GM12874 (cell line): ENCODE data around the gene BBIP1.

ENCODE experiments used
- TF ChIP-seq, protein P1 (sequence below): IDR thresholded peaks from 2 replicates; pipeline ENCODE4 v1.5.1; 2011; ENCODE audit warnings: low read depth, mild to moderate bottlenecking, control low read depth, low read length, moderate library complexity; ENCODE audit not compliant: insufficient read depth

Gene BBIP1

DNA sequence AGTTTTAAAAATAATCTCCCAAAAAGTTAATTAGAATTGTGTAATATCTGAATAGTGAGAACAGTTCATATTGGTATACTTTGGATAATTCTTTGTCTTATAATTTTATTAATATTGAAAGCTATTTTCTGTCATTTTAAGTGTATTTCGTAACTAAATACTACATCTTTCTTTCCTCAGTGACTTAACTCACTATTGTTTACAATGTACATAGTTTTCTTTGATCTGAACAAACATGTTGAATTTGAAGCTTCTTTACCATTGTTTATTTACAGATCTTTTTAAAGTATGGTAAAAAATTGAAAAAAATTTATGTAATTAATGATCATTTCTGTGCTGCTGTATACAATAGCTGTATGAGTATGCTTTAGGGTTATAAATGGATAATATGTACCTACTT is 42.2 kb downstream of the BBIP1 start:
- TF ChIP-seq, protein P1, sequence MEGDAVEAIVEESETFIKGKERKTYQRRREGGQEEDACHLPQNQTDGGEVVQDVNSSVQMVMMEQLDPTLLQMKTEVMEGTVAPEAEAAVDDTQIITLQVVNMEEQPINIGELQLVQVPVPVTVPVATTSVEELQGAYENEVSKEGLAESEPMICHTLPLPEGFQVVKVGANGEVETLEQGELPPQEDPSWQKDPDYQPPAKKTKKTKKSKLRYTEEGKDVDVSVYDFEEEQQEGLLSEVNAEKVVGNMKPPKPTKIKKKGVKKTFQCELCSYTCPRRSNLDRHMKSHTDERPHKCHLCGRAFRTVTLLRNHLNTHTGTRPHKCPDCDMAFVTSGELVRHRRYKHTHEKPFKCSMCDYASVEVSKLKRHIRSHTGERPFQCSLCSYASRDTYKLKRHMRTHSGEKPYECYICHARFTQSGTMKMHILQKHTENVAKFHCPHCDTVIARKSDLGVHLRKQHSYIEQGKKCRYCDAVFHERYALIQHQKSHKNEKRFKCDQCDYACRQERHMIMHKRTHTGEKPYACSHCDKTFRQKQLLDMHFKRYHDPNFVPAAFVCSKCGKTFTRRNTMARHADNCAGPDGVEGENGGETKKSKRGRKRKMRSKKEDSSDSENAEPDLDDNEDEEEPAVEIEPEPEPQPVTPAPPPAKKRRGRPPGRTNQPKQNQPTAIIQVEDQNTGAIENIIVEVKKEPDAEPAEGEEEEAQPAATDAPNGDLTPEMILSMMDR = no peak

DNA sequence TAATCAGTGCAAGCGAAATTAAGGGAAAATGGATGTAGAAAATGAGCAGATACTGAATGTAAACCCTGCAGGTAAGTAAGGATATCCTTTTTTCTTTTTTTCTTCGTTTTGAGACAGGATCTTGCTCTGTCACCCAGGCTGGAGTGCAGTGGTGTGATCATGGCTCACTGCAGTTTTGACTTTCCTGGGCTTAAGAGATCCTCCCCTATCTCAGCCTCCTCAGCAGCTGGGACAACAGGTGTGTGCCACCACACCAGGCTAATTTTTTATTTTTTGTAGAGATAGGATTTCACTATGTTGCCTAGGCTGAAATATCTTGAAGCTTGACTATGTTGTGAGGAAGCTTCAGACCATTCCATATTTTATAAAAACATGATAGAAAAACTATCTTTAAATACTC is 43.0 kb downstream of the BBIP1 start:
- TF ChIP-seq, protein P1 = no peak

DNA sequence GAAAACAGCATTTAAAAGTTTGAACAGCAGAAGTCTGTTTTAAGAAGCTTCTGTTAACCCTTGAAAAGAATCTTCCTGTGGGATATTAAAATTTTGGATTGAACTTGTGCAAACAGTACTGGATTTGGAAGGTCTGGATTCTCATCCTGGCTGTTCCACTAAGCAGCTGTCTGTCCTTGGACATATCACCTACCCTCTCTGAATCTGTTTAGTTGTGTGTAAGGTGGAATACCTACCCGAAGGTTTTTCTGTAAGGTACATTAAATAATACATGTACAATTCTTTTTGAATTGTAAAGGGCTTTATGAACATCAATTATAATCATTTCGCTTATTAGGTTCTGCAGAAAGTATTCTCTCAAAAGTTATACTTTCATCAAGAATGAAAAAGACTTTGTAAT is 45.0 kb downstream of the BBIP1 start:
- TF ChIP-seq, protein P1 = no peak

DNA sequence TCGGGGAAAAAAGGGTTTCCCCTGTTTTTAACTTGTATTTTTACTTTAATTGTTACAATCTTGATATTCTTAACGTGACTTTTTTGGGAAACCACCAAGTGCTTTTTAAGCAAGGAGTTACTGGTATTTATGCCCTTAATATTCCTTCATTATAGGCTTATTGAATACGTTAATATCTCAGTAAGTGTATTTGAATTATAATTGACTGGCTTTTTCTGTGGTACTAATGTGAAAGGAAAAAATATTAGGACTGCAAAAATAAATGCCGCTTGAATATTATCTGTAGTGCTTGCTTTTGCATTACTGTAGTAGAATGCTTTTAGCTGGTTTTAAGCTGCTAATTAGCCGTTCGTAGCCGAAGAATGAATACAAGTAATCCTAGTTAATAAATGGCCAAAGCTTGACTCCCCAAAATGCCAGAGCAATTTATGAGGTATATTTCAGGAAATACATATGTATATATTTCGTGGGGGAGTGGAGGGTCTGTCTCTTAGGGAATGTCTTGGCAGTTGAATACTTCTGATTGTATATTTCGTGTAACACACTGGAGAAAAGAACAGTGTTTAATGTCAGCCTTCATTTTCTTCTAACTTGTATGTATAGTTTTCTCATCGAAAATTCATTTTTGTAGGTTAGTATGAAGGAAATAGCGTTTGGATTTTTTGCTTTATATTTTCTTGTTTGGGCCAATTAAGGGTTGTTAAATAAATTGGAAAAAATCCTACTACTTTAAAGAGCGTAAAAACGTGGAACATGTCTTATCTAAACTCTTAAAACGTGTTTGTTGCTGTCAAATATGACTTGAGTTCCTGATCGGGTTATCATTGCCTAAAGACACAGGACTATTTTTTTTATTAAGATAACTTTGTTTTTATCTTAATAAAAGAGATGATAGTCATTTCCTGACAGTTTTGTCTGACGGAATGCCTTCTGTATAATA is 45.7 kb downstream of the BBIP1 start:
- TF ChIP-seq, protein P1 = no peak

DNA sequence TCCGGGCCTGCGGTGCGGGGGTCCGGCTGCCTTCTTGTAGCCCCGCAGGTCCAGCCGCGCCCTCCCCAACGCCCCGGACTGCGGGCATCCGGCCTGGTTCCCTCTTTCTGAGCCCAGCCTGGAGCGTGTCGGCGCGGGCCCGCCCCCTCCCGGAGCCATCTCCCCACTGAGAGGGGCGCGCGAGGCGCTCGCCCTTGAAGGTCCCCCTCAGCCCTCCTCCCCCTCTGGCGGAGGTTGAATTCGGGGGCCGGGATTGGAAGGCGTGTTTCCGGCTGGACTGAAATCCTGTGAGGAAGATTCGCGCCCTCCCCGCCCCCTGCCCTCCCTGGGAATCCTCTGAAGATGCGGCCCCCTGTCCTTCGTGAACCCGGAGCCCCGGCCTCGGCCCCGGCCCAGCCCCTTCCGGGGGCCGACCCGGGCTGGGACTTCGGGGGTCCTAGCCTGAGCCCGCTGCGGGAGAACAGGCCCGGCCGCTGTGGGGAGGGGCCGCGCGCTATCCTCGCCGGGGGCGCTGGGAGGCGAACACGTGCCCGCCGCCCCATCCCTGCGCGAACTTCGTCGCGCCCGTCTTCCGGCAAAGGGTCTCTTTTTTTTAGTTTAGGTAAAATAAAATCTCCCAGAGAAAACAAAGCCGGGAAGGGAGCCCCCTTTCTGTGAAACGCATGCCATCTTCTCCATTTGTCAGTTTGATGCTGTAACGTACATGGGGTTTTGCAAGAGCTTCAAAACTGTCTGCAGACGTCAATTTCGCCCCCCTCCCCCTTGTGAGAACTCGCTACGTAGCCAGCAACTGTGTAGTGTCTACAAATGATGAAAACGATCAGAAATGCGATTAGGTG is 46.6 kb downstream of the BBIP1 start:
- TF ChIP-seq, protein P1 = 0 out of 2 replicates have a peak, but pooled peaks have one; percentile 27

DNA sequence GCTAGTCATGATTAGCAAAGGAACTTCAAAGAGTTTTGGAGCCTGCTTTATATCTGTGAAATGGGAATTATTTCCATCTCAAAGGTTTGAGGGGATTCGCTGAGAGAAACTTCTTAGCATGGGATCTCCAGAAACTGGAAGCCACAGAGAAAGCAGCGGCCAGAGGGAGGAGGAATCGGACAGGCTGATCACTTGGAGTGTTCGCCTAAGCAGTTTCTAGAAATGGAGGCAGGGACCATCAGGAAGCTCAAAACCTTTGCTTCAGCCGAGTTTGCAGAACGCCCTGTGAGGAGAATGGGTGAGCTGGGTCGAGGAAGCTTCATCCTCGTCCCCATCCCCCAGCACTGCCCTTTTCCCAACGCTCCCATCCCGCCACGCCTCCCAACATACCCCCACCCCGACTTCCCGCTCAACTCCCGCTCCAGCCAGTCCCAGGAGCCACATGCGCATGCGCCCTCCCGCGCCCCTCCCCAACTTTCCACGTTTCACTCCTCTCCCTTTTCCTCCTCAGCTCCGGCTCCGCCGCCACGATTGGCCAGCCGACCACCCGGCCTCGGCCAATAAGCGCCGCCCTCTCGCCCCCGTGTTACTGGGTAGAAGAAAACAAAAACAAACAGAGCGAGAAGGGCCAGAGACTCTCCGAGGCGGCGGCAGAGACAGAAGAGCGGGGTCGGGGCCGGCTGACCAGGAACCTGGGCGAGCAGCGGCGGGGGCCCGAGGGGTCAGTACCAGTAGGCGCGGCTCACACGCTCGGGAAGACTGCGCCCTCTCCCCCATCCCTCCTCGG is 47.5 kb downstream of the BBIP1 start, which contains the start of gene PDCD4:
Gene PDCD4 (plus strand): TSS at position 631 of the 787 bp plus-strand sequence. CDS start 4,100 bp downstream, outside the sequence.
- TF ChIP-seq, protein P1 = no peak
